Liver (tissue), 2 donors: ENCODE results near the gene ROMO1.

ENCODE experiments used
- TF ChIP-seq, protein P1 (sequence below): IDR thresholded peaks from 2 replicates; pipeline ENCODE4 v1.6.1; 2016; ENCODE audit warnings: antibody characterized with exemption
- TF ChIP-seq, protein P2 (sequence below): fragments of 150-350 bp; IDR thresholded peaks from 2 replicates; pipeline ENCODE4 v1.5.1; 2017; ENCODE audit warnings: improper control_type of control experiment, low read depth, low read length; ENCODE audit not compliant: missing input control
- donor health status: healthy.

DNA sequence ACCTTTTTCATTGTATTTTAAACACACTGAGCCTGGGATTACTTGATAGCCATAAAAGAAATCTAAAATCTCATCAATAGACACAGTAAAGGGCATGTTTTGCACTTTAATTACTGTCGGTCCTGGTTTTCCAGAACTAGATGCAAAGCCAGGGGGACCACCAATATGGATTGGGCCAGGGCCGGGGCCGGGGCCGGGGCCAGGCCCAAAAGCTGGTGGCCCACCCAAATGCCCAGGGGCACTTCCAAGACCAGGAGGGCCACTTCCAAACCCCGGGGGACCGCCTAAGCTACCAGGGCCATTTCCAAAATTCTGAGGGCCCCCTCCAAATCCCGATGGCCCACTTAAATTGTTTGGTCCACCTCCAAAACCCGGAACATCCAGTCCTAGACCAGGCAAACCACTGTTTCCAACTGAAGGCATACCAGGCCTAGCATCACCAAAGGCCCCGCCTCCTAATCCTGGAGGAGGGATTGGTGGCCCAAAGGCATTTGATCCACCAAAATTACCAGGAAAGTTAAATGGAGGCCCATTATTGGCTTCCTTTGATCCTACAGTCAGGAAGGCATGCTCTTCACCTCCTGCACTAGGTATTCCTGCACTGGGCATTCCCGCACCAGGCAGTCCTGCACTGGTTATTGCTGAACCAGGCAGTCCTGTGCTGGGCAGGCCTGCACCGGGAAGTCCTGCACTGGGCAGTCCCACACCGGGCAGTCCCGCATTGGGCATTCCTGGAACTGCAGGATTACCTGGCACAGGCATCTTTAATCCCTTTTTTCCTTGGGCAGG is 46.4 kb upstream of the ROMO1 start:
- TF ChIP-seq, protein P1, sequence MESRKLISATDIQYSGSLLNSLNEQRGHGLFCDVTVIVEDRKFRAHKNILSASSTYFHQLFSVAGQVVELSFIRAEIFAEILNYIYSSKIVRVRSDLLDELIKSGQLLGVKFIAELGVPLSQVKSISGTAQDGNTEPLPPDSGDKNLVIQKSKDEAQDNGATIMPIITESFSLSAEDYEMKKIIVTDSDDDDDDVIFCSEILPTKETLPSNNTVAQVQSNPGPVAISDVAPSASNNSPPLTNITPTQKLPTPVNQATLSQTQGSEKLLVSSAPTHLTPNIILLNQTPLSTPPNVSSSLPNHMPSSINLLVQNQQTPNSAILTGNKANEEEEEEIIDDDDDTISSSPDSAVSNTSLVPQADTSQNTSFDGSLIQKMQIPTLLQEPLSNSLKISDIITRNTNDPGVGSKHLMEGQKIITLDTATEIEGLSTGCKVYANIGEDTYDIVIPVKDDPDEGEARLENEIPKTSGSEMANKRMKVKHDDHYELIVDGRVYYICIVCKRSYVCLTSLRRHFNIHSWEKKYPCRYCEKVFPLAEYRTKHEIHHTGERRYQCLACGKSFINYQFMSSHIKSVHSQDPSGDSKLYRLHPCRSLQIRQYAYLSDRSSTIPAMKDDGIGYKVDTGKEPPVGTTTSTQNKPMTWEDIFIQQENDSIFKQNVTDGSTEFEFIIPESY: no peak
- TF ChIP-seq, protein P2, sequence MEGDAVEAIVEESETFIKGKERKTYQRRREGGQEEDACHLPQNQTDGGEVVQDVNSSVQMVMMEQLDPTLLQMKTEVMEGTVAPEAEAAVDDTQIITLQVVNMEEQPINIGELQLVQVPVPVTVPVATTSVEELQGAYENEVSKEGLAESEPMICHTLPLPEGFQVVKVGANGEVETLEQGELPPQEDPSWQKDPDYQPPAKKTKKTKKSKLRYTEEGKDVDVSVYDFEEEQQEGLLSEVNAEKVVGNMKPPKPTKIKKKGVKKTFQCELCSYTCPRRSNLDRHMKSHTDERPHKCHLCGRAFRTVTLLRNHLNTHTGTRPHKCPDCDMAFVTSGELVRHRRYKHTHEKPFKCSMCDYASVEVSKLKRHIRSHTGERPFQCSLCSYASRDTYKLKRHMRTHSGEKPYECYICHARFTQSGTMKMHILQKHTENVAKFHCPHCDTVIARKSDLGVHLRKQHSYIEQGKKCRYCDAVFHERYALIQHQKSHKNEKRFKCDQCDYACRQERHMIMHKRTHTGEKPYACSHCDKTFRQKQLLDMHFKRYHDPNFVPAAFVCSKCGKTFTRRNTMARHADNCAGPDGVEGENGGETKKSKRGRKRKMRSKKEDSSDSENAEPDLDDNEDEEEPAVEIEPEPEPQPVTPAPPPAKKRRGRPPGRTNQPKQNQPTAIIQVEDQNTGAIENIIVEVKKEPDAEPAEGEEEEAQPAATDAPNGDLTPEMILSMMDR: no peak
